ENCODE results near the gene GABRR3. TPM values are rescaled to one million over a fixed set of nuclear protein-coding genes. Genes with fewer than 3 reads are reported as not detected.

Gene GABRR3
- polyA plus RNA-seq, 1 of the 3 experiments (the other 2 are of a cell fraction), result not detected

DNA sequence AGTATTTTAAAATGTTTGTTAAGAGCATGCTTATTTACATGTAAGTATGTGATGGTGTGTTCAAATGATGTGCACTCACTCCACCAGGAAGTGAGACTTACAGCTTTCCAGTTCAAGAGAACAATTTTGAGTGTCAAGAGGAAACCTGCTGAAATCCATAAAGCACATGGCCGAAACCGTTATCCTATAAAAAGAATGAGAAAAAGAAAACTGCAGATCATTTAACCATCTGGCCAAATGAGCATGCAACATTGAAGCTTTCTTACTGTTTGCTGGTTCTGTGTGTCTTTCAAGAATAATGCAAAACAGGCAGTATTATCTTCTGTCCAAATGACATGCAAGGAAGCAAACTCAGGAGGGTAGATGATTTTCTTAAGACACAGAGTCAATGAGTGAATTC, 26.3 kb downstream of the GABRR3 start:
- no peak overlapping the region for H3K4me2 ChIP-seq
- H3K9me2 ChIP-seq, result no peaks in the 10 kb centered on the region
- no peak overlapping the region for H2AFZ ChIP-seq (ENCODE audit: low read depth)
- H3K4me3 ChIP-seq (ENCODE audit: low read depth in 2 of 2, low read length in 1 of 2), result no peak overlapping the region
- TF ChIP-seq, protein P1, sequence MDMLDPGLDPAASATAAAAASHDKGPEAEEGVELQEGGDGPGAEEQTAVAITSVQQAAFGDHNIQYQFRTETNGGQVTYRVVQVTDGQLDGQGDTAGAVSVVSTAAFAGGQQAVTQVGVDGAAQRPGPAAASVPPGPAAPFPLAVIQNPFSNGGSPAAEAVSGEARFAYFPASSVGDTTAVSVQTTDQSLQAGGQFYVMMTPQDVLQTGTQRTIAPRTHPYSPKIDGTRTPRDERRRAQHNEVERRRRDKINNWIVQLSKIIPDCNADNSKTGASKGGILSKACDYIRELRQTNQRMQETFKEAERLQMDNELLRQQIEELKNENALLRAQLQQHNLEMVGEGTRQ (IDR thresholded peaks at IDR 0.05; ENCODE audit: borderline replicate concordance, low read depth, low read length), result no peak
- TF ChIP-seq, protein P2, sequence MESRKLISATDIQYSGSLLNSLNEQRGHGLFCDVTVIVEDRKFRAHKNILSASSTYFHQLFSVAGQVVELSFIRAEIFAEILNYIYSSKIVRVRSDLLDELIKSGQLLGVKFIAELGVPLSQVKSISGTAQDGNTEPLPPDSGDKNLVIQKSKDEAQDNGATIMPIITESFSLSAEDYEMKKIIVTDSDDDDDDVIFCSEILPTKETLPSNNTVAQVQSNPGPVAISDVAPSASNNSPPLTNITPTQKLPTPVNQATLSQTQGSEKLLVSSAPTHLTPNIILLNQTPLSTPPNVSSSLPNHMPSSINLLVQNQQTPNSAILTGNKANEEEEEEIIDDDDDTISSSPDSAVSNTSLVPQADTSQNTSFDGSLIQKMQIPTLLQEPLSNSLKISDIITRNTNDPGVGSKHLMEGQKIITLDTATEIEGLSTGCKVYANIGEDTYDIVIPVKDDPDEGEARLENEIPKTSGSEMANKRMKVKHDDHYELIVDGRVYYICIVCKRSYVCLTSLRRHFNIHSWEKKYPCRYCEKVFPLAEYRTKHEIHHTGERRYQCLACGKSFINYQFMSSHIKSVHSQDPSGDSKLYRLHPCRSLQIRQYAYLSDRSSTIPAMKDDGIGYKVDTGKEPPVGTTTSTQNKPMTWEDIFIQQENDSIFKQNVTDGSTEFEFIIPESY (IDR thresholded peaks at IDR 0.05; ENCODE audit: borderline replicate concordance, low read depth), result no peak
- no peak for TF ChIP-seq RAD21 (IDR thresholded peaks at IDR 0.05; ENCODE audit: low read length)
- TF ChIP-seq, protein P3, sequence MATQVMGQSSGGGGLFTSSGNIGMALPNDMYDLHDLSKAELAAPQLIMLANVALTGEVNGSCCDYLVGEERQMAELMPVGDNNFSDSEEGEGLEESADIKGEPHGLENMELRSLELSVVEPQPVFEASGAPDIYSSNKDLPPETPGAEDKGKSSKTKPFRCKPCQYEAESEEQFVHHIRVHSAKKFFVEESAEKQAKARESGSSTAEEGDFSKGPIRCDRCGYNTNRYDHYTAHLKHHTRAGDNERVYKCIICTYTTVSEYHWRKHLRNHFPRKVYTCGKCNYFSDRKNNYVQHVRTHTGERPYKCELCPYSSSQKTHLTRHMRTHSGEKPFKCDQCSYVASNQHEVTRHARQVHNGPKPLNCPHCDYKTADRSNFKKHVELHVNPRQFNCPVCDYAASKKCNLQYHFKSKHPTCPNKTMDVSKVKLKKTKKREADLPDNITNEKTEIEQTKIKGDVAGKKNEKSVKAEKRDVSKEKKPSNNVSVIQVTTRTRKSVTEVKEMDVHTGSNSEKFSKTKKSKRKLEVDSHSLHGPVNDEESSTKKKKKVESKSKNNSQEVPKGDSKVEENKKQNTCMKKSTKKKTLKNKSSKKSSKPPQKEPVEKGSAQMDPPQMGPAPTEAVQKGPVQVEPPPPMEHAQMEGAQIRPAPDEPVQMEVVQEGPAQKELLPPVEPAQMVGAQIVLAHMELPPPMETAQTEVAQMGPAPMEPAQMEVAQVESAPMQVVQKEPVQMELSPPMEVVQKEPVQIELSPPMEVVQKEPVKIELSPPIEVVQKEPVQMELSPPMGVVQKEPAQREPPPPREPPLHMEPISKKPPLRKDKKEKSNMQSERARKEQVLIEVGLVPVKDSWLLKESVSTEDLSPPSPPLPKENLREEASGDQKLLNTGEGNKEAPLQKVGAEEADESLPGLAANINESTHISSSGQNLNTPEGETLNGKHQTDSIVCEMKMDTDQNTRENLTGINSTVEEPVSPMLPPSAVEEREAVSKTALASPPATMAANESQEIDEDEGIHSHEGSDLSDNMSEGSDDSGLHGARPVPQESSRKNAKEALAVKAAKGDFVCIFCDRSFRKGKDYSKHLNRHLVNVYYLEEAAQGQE (IDR thresholded peaks at IDR 0.05; ENCODE audit: low read depth, low read length), result no peak
- TF ChIP-seq GATA2 (CRISPR knock-in tag; IDR thresholded peaks at IDR 0.05), result no peak
- TF ChIP-seq MEF2A (IDR thresholded peaks at IDR 0.05; ENCODE audit: borderline replicate concordance, low read depth), result no peak
- TF ChIP-seq JUND (IDR thresholded peaks at IDR 0.05), result no peak
- TF ChIP-seq, protein P4, sequence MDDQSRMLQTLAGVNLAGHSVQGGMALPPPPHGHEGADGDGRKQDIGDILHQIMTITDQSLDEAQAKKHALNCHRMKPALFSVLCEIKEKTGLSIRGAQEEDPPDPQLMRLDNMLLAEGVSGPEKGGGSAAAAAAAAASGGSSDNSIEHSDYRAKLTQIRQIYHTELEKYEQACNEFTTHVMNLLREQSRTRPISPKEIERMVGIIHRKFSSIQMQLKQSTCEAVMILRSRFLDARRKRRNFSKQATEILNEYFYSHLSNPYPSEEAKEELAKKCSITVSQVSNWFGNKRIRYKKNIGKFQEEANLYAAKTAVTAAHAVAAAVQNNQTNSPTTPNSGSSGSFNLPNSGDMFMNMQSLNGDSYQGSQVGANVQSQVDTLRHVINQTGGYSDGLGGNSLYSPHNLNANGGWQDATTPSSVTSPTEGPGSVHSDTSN (IDR thresholded peaks at IDR 0.05), result no peak
- TF ChIP-seq POLR2AphosphoS5 (IDR thresholded peaks at IDR 0.05; ENCODE audit: low read depth, low read length), result no peak
- TF ChIP-seq EZH2phosphoT487 (IDR thresholded peaks at IDR 0.05; ENCODE audit: borderline replicate concordance, low read depth), result no peak
- TF ChIP-seq GABPA (IDR thresholded peaks at IDR 0.05; ENCODE audit: low read depth), result no peak
- no peaks in the 10 kb centered on the region for H3F3A ChIP-seq (replicated peaks; ENCODE audit: insufficient read depth)
- H3K27ac ChIP-seq (ENCODE audit: low read depth in 2 of 2, low read length in 1 of 2), result no peak overlapping the region
- no peaks in the 10 kb centered on the region for H4K20me1 ChIP-seq (ENCODE audit: insufficient read depth)
- no peak for DNase-seq
- ChIA-PET POLR2A (no interaction called here), CTCF (interaction anchor here (1.1 to 2.3 kb wide), 2 partner anchors 13 to 14 kb away, joined by 3 to 13 read pairs; no protein-coding TSS in a partner anchor)
- no peaks in the 10 kb centered on the region; a peak in 2 of 4 replicates for H3K4me1 ChIP-seq (ENCODE audit: control insufficient read depth in 1 of 2, insufficient read depth in 2 of 2, low read depth in 1 of 2, low read length in 1 of 2)
- H3K9ac ChIP-seq, result no peak overlapping the region
- no peaks in the 10 kb centered on the region for H3K36me3 ChIP-seq (replicated peaks in 1 of 2; ENCODE audit: control insufficient read depth in 1 of 2, insufficient read depth in 2 of 2, low read length in 1 of 2)
- 69% methylated on average over 2 of the region's 2 CpGs for WGBS (ENCODE audit: low lambda C conversion rate)
- H3K27me3 ChIP-seq (ENCODE audit: insufficient read depth), result no peaks in the 10 kb centered on the region
- no peaks in the 10 kb centered on the region for H3K79me2 ChIP-seq (ENCODE audit: insufficient read depth)
- no peaks in the 10 kb centered on the region for H3K9me3 ChIP-seq
